HEK293 (cell line): ENCODE data around the gene NCKAP5.

Experiments used
- YY1 ChIP-seq: fragments of 450-650 bp; formaldehyde crosslinking; IDR thresholded peaks from 2 replicates; pipeline ENCODE4 v1.5.1; 2018; ENCODE audit warnings: missing biosample characterization, missing genetic modification characterization
- ZBTB21 ChIP-seq: fragments of 450-650 bp; formaldehyde crosslinking; IDR thresholded peaks from 2 replicates; pipeline ENCODE4 v1.5.1; 2017; ENCODE audit warnings: missing biosample characterization, missing genetic modification characterization
- ZSCAN23 ChIP-seq: fragments of 450-650 bp; formaldehyde crosslinking; IDR thresholded peaks from 2 replicates; pipeline ENCODE4 v1.5.1; 2016; ENCODE audit warnings: missing biosample characterization, missing genetic modification characterization
- TF ChIP-seq, protein P1 (sequence below): fragments of 450-650 bp; formaldehyde crosslinking; IDR thresholded peaks from 2 replicates; pipeline ENCODE4 v1.5.1; 2016; ENCODE audit warnings: missing biosample characterization, missing genetic modification characterization

DNA sequence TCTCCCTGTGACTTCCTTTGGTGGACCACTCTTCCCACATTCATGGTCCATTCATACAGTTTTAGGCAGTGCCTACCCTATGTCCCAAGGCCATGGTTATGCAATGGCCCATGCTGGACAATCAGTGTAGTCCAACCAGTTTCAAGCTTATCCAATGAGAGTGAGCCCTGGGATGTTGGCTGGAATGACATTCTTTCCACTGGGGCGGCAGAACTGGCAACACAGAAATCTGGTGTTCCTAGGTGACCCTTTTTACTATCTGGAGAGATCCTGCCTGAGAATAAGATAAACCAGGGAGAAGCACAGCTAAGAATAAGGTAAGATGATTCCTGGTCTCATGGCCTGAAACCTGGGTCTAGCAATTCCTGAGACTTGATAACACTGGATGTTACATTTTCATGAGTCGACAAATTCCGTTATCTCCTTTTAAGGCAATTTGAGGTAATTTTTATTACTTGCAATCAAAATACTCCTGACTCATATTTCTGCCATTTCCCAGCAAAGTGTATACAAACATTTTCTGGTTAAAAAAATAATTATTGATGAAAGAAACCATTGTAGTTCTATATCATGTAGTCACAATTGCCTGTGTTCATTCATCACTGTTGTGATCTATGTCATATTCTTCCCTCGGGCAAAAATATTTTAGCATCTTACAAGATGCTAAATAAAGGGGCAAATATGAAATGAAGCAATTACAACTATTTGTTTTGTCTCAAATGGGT is 626.8 kb downstream of the NCKAP5 start:
- TF ChIP-seq, protein P1, sequence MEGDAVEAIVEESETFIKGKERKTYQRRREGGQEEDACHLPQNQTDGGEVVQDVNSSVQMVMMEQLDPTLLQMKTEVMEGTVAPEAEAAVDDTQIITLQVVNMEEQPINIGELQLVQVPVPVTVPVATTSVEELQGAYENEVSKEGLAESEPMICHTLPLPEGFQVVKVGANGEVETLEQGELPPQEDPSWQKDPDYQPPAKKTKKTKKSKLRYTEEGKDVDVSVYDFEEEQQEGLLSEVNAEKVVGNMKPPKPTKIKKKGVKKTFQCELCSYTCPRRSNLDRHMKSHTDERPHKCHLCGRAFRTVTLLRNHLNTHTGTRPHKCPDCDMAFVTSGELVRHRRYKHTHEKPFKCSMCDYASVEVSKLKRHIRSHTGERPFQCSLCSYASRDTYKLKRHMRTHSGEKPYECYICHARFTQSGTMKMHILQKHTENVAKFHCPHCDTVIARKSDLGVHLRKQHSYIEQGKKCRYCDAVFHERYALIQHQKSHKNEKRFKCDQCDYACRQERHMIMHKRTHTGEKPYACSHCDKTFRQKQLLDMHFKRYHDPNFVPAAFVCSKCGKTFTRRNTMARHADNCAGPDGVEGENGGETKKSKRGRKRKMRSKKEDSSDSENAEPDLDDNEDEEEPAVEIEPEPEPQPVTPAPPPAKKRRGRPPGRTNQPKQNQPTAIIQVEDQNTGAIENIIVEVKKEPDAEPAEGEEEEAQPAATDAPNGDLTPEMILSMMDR (tag by site-specific recombination), result no peak
- TF ChIP-seq YY1 (tag by site-specific recombination), result no peak
- no peak for TF ChIP-seq ZBTB21 (tag by site-specific recombination)
- TF ChIP-seq ZSCAN23 (tag by site-specific recombination), result no peak
